IMR-90 (cell line): ENCODE data around the gene UQCRFS1. TPM values are rescaled to one million over a fixed set of nuclear protein-coding genes. Genes with fewer than 3 reads are reported as not detected.

Experiments
- ATAC-seq: fragments of 200-7000 bp; cut with Tn5 transposase; 2 replicates; pipeline ENCODE4 v1.9.1; 2020; ENCODE audit warnings: low read depth, mild to moderate bottlenecking, moderate library complexity
- BruUV-seq: library from RNA; stranded (reverse); fragments of 400-500 nt; replicated peaks from 2 replicates; lab custom pipeline; 2021; lab: Mats Ljungman, UMichigan
- CTCF ChIA-PET: fragments of 300-600 bp; formaldehyde crosslinking; extraction: SDS; loops from one replicate; lab custom pipeline; 2021; ENCODE audit warnings: antibody characterized with exemption; lab: Yijun Ruan, JAX
- POLR2A ChIA-PET: fragments of 300-600 bp; sonication (Branson Sonifier 250); formaldehyde crosslinking; loops from one replicate; lab custom pipeline; 2022; ENCODE audit warnings: antibody characterized with exemption; ENCODE audit not compliant: unreplicated experiment; lab: Charles Lee
- DNase-seq: peaks from one replicate; pipeline ENCODE4 v3.0.0; 2013
- H2AFZ ChIP-seq: replicated peaks from 2 replicates; pipeline ENCODE3; 2013; ENCODE audit warnings: low read length, mild to moderate bottlenecking; ENCODE audit not compliant: poor library complexity
- H2AK5ac ChIP-seq: 2 replicates; pipeline ENCODE4 v1.6.1; 2013; ENCODE audit warnings: low read depth, low read length, inconsistent platforms
- H2AK9ac ChIP-seq: replicated peaks from 2 replicates; pipeline ENCODE3; 2013; ENCODE audit warnings: mild to moderate bottlenecking, low read depth, low read length, moderate library complexity; ENCODE audit not compliant: poor library complexity
- H2BK120ac ChIP-seq: 2 replicates; pipeline ENCODE4 v1.6.1; 2013; ENCODE audit warnings: low read depth, low read length, inconsistent platforms
- H2BK15ac ChIP-seq: 3 replicates; pipeline ENCODE4 v1.6.1; 2013; ENCODE audit warnings: low read depth, low read length, inconsistent platforms
- H2BK20ac ChIP-seq: 2 replicates; pipeline ENCODE4 v1.6.1; 2013; ENCODE audit warnings: low read depth, mild to moderate bottlenecking, inconsistent platforms, low read length, moderate library complexity
- H2BK5ac ChIP-seq: 2 replicates; pipeline ENCODE4 v1.6.1; 2013; ENCODE audit warnings: mild to moderate bottlenecking, low read depth, low read length, inconsistent platforms; ENCODE audit not compliant: poor library complexity, severe bottlenecking
- H3K14ac ChIP-seq: replicated peaks from 2 replicates; pipeline ENCODE4 v1.6.1; 2013; ENCODE audit warnings: low read depth, low read length, inconsistent platforms
- H3K18ac ChIP-seq: 2 replicates; pipeline ENCODE4 v1.6.1; 2013; ENCODE audit warnings: low read depth, low read length, control low read depth
- H3K23ac ChIP-seq: 2 replicates; pipeline ENCODE4 v1.6.1; 2013; ENCODE audit warnings: low read depth, low read length, inconsistent platforms
- H3K27ac ChIP-seq: 2 replicates; pipeline ENCODE4 v1.5.1; 2013; ENCODE audit warnings: mild to moderate bottlenecking, control low read depth, low read length; ENCODE audit not compliant: insufficient read depth
- H3K27me3 ChIP-seq: 2 replicates; pipeline ENCODE4 v1.6.1; 2013; ENCODE audit warnings: low read length; ENCODE audit not compliant: control insufficient read depth, insufficient read depth
- H3K36me3 ChIP-seq: 2 replicates; pipeline ENCODE4 v1.6.1; 2013; ENCODE audit warnings: low read length, mixed read lengths; ENCODE audit not compliant: control insufficient read depth, insufficient read depth
- H3K4ac ChIP-seq: 2 replicates; pipeline ENCODE4 v1.6.1; 2013; ENCODE audit warnings: low read depth, low read length, inconsistent platforms
- H3K4me1 ChIP-seq: 2 replicates; pipeline ENCODE4 v1.6.1; 2013; ENCODE audit warnings: low read length, mixed read lengths; ENCODE audit not compliant: control insufficient read depth, insufficient read depth
- H3K4me2 ChIP-seq: 2 replicates; pipeline ENCODE4 v1.6.1; 2013; ENCODE audit warnings: low read depth, mild to moderate bottlenecking, control low read depth, low read length, moderate library complexity
- H3K4me3 ChIP-seq: 2 replicates; pipeline ENCODE4 v1.5.1; 2013; ENCODE audit warnings: low read depth, mild to moderate bottlenecking, control low read depth, low read length, moderate library complexity; ENCODE audit not compliant: insufficient read depth
- H3K56ac ChIP-seq: 2 replicates; pipeline ENCODE4 v1.6.1; 2013; ENCODE audit warnings: low read length, inconsistent platforms; ENCODE audit not compliant: insufficient read depth; ENCODE audit errors: extremely low read depth
- H3K79me1 ChIP-seq, 2 experiments: 2 replicates each; pipeline ENCODE4 v1.6.1; 2013; ENCODE audit warnings: low read length in 2 of 2, inconsistent platforms in 1 of 2, low read depth in 1 of 2
- H3K9ac ChIP-seq: 2 replicates; pipeline ENCODE4 v1.6.1; 2013; ENCODE audit warnings: low read depth, low read length, control low read depth
- H3K9me1 ChIP-seq: 2 replicates; pipeline ENCODE4 v1.6.1; 2013; ENCODE audit warnings: low read length, inconsistent platforms; ENCODE audit not compliant: insufficient read depth
- H3K9me3 ChIP-seq: 2 replicates; pipeline ENCODE4 v1.6.1; 2013; ENCODE audit warnings: low read length; ENCODE audit not compliant: control insufficient read depth, insufficient read depth
- H4K20me1 ChIP-seq: 2 replicates; pipeline ENCODE4 v1.6.1; 2013; ENCODE audit warnings: low read length, inconsistent platforms; ENCODE audit not compliant: insufficient read depth
- H4K5ac ChIP-seq: 2 replicates; pipeline ENCODE4 v1.6.1; 2013; ENCODE audit warnings: mild to moderate bottlenecking, low read depth, low read length, control low read depth
- H4K8ac ChIP-seq, 2 experiments: 2 replicates each; pipeline ENCODE4 v1.6.1; 2013; ENCODE audit warnings: low read depth in 2 of 2, low read length in 2 of 2, control low read depth in 1 of 2, inconsistent platforms in 1 of 2
- H4K91ac ChIP-seq: 2 replicates; pipeline ENCODE4 v1.6.1; 2013; ENCODE audit warnings: low read depth, low read length, inconsistent platforms; ENCODE audit not compliant: insufficient read depth
- CEBPB ChIP-seq: IDR thresholded peaks from 2 replicates; pipeline ENCODE4 v1.6.1; 2012; ENCODE audit warnings: low read depth, low read length, improper control_type of control experiment
- MXI1 ChIP-seq: IDR thresholded peaks from 2 replicates; pipeline ENCODE4 v1.6.1; 2012; ENCODE audit warnings: low read depth, mild to moderate bottlenecking, low read length, moderate library complexity, borderline replicate concordance
- RCOR1 ChIP-seq: IDR thresholded peaks from 2 replicates; pipeline ENCODE4 v1.6.1; 2012; ENCODE audit warnings: mild to moderate bottlenecking, low read length, improper control_type of control experiment; ENCODE audit not compliant: insufficient replicate concordance
- whole genome bisulfite sequencing, 2 experiments: methylation state at CpG; one replicate each; pipeline versions ENCODE4 v1.1.5 to v1.1.7; 2013; ENCODE audit warnings: missing lambda C conversion rate in 2 of 2; ENCODE audit not compliant: insufficient read length in 1 of 2; ENCODE audit errors: extremely low coverage in 2 of 2; 5-methylcytosine and 5-hydroxymethylcytosine counted together
- dilution Hi-C: fragments of 300-500 bp; cut with HindIII; formaldehyde crosslinking; loops from one replicate; pipeline ENCODE4 v1.14.3; 2018; ENCODE audit warnings: low sequenced_read_pairs; ENCODE audit not compliant: unreplicated experiment
- in situ Hi-C: fragments of 300-500 bp; cut with MboI; formaldehyde crosslinking; loops from 3 replicates; pipeline ENCODE4 v1.14.3; 2019; ENCODE audit warnings: low sequenced_read_pairs, inconsistent platforms, mixed read lengths
- intact Hi-C: fragments of 100-400 bp; cut with micrococcal nuclease; formaldehyde crosslinking; loops from 2 replicates; pipeline ENCODE4 v1.10.0; 2022
- polyA plus RNA-seq, 3 experiments: library from polyadenylated mRNA; depleted of rRNA; stranded (reverse); fragments of >200 nt; gene quantifications; 2 replicates each; pipeline ENCODE4 v1.2.3, GENCODE V29; 2012; ENCODE audit warnings: low replicate concordance in 1 of 3
- total RNA-seq: library from RNA; depleted of rRNA; stranded (reverse); fragments of >200 nt; gene quantifications from 2 replicates; pipeline ENCODE4 v1.2.3, GENCODE V29; 2012

UQCRFS1 gene
- total and polyA plus RNA-seq, 2 of the 4 experiments (the other 2 are of a cell fraction): 37.1 to 43.8 TPM

- no peak overlapping the region for H3K9ac ChIP-seq
- no peak overlapping the region for H3K4me2 ChIP-seq
- BruUV-seq: no TSS peak
- no peak overlapping the region for H3K4me3 ChIP-seq
- H2AK5ac ChIP-seq: no peak overlapping the region
- no peak overlapping the region for H2BK120ac ChIP-seq
- dilution Hi-C loops: no loop called here
- H4K91ac ChIP-seq: no peak overlapping the region
- intact Hi-C loops: no loop called here
- H2BK15ac ChIP-seq: no peak overlapping the region
- H3K79me1 ChIP-seq: no peaks in the 10 kb centered on the region
- H3K9me1 ChIP-seq: no peaks in the 10 kb centered on the region
- ATAC-seq (no peak), DNase-seq (no peak)
- H3K56ac ChIP-seq: no peak overlapping the region
- H4K8ac ChIP-seq: no peak overlapping the region
- H3K23ac ChIP-seq: no peak overlapping the region
- no peaks in the 10 kb centered on the region for H3K4me1 ChIP-seq
- no peak overlapping the region for H2BK20ac ChIP-seq
- 59% methylated on average over 3 of the region's 9 CpGs; no CpG with 5 or more reads in 1 of the 2 experiments for WGBS, 2 experiments
- no peaks in the 10 kb centered on the region for H3K36me3 ChIP-seq
- H3K14ac ChIP-seq: no peak overlapping the region
- H3K4ac ChIP-seq: no peak overlapping the region
- ChIA-PET CTCF (no interaction called here), POLR2A (no interaction called here)
- H2AK9ac ChIP-seq: no peak overlapping the region
- H2BK5ac ChIP-seq: no peak overlapping the region
- H4K5ac ChIP-seq: no peak overlapping the region
- H3K27ac ChIP-seq: no peak overlapping the region
- no peaks in the 10 kb centered on the region for H3K9me3 ChIP-seq
- H3K27me3 ChIP-seq: no peaks in the 10 kb centered on the region
- H4K20me1 ChIP-seq: no peaks in the 10 kb centered on the region
- no peak overlapping the region for H2AFZ ChIP-seq
- in situ Hi-C loops: no loop called here
- no peak overlapping the region for H3K18ac ChIP-seq
- TF ChIP-seq RCOR1 (no peak), MXI1 (no peak), CEBPB (no peak)
These were observed 35.4 kb upstream of the UQCRFS1 start for GRCh38 chr19:29248332-29248844.
